HG03378 (cell line): Measurements from ENCODE around the gene LANCL1.
A peak's percentile ranks its signal among the peaks of the same experiment; 100 is the strongest.

Experiments used
- ATAC-seq: cut with Tn5 transposase; IDR thresholded peaks from one replicate; pipeline ENCODE4 v1.9.1; 2021; ENCODE audit warnings: mild to moderate bottlenecking, moderate library complexity; ENCODE audit not compliant: unreplicated experiment

Gene LANCL1, protein sequence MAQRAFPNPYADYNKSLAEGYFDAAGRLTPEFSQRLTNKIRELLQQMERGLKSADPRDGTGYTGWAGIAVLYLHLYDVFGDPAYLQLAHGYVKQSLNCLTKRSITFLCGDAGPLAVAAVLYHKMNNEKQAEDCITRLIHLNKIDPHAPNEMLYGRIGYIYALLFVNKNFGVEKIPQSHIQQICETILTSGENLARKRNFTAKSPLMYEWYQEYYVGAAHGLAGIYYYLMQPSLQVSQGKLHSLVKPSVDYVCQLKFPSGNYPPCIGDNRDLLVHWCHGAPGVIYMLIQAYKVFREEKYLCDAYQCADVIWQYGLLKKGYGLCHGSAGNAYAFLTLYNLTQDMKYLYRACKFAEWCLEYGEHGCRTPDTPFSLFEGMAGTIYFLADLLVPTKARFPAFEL

GRCh38 chr2:210476194-210477128 lies at the start of gene LANCL1:
Gene LANCL1 (minus strand): TSS chr2:210476759. CDS start chr2:210476396, 363 bp downstream.
- peak; percentile 99 for ATAC-seq

DNA sequence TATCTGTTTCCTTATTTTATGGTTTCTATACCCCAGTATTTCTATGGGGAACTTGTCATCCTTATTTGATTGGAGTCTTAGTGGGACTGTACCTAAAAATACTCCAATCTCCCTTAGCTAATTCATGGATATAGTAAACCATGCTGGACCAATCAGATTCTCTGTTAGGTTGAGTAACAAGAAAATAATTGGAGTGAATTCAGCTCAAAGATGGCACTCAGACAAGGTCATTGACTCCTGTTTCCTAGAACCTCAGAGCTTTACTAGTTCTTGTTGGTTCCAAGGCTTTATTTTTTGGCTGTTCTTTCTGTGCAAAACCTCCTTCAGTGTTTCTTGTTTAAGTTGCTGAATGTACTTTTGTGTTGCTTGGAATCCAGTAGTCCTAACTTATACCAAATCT lies 48.0 kb upstream of the LANCL1 start:
- no peak for ATAC-seq

- ATAC-seq = no peak
These were observed 47.2 kb upstream of the LANCL1 start for GRCh38 chr2:210523650-210524289.

- no peak for ATAC-seq
These were observed 45.8 kb upstream of the LANCL1 start for GRCh38 chr2:210522399-210522798.

DNA sequence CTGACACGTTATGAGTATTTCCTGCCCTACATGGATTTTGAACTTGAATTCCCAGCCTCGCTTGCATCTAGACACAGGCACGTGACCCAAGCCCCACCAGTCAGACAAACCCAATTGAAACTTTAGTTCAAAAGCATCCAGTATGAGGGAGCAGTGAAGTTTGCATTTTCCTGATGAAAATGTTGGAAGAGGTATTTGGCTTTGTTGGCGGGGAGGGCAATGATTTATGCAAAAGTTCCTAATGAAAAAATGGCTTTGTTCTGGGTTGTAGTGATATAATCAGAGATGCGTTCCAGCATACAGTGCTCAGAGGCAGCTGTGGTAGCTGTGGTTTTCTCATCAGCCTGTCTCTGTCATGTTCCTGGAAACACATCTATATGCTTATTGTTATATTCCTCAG lies 43.0 kb upstream of the LANCL1 start:
- no peak for ATAC-seq

- ATAC-seq = no peak
These were observed 40.7 kb upstream of the LANCL1 start for GRCh38 chr2:210517264-210517663.

DNA sequence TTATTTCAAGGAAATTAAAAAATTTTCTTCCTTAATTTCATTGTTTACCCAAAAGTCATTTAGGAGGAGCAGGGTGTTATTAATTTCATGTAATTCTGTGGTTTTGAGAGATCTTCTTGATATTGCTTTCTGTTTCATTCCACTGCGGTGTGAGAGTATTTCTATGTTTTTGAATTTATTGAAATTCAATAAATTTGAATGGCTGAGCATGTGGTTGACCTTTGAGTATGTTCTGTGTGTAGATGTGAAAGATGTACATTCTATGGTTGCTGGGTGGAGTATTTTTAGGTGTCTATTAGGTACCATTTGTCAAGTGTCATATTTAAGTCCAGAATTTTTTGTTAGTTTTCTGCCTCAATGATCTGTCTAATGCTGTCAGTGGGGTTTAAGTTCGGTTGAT lies 39.4 kb upstream of the LANCL1 start:
- ATAC-seq = no peak

DNA sequence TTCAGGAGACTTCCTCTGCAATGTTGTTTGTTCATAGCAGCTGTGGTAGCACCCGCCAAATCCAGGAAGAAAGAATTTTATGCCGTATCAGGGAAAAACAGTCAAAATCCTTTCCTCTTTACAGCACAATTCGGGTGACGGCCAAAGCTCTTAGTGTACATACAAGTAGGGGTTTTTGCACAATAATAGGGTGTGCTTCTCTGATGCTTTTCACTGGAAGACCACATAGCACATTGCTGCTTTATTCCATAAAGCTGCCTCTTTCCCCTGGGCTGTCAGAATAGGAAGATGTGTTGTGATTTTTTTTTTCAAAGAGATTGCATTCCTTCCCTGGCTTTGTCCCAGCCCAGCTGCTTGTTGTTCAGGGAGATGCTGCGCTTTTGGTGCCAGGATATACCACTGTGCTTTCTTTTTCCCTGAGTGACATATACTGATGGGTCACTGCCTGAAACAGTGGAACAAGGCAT lies 27.2 kb upstream of the LANCL1 start:
- ATAC-seq = no peak

- peak; percentile 96 for ATAC-seq
These were observed 26.6 kb upstream of the LANCL1 start for GRCh38 chr2:210503001-210503623.

- peak; percentile 79 for ATAC-seq
These were observed 20.0 kb upstream of the LANCL1 start for GRCh38 chr2:210496512-210496911.

DNA sequence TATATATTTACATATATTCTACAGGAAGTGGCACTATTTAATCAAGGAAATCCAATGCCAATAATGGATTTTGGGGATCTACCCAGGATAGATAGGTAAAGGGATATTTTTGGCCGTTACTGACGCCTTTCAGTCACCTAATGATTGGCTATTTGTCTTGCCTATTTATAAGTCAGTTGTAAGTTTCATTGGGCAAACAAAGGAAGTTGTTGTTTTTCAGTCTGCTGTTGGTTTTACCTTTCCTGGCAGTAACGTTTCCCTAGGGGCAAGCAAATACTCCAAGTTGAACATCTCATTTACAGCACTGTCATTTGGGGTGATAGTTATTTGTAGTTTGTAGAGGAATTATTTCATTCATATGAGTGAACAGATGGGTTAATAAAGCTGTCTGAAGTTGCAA lies 17.0 kb upstream of the LANCL1 start:
- ATAC-seq = no peak

DNA sequence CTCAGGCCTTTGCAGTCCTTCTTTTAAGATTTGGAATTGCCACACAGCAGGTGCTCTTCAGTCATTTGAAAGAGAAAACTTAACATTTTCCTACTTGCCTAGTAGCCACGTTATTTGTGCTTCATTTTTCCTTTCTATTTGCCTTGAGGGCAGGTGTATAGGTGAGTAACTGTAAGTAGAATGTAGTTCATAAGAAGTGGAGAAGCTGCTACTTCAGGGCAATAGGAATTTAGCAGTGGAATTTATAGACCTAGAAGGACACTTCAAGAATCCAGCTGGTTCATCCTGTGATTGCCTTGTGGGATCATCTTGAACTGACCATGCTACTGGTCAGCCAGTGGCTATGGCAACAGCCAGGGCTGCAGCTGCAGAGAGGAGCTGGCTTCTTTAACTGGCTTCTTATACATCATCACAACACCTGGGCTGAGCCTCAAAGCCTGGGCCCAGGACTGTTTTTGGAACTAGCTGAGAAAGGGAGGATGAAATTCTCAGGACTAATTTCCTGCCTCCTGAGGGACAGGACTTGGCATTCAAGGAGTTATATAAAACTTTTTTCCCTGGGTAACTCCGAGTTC lies 5.1 kb upstream of the LANCL1 start:
- ATAC-seq = no peak

- ATAC-seq = no peak
These were observed 4.2 kb upstream of the LANCL1 start for GRCh38 chr2:210480764-210481163.

GRCh38 chr2:210480079-210480478 lies 3.5 kb upstream of the LANCL1 start:
- ATAC-seq = no peak

- ATAC-seq = no peak
These were observed 2.1 kb upstream of the LANCL1 start for GRCh38 chr2:210478661-210479060.

GRCh38 chr2:210477496-210477895 lies 937 bp upstream of the LANCL1 start:
- ATAC-seq = no peak

DNA sequence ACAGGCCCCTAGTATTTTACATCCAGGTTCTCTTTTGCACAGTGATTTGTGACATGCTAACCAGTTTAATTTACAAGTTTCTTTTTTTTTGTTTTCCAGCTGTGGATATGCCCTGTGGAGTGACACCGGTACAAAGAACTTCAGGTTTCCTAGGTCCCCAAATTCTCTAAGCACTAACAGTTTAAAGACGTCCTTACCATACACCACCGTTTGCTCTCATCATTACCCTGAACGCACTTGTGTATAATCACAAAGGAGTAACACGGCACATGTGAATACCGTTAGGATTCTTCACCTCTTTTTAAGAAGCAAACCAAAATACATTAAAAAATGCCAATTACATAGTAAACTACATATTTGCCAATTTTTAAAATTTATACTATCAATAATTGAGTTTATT lies 853 bp downstream of the LANCL1 start:
- no peak for ATAC-seq

GRCh38 chr2:210474776-210475175 lies 1.8 kb downstream of the LANCL1 start:
- no peak for ATAC-seq

- ATAC-seq = peak; percentile 71
These were observed 15.2 kb downstream of the LANCL1 start for GRCh38 chr2:210461401-210461800.
